Stimulated activated CD4-positive, alpha-beta T cell treated with anti-CD3 and anti-CD28 coated beads, Interleukin-1b, Interleukin-23, amount 100 ng/mL, for 1 hour (primary cell): ENCODE results near the gene TPGS2.
"Not testable (repeated sequence)": the region's sequence is repeated elsewhere in the genome, so short reads cannot be mapped to it uniquely, and the experiment has no call there.

ENCODE experiments used
- DNase-seq, 2 donors: peaks; one replicate each; pipeline ENCODE4 v3.0.0-alpha.2; 2020; ENCODE audit warnings: low read depth in 2 of 2

TPGS2 gene

GRCh38 chr18:36828630-36829361 lies at the start of gene TPGS2, which contains the start of gene KIAA1328:
TPGS2 (minus strand) TSS chr18:36829002; CDS start chr18:36828767, 235 bp downstream.
KIAA1328 (plus strand) TSS chr18:36829127; CDS start chr18:36829139, 12 bp downstream.
- DNase-seq: peak; percentile 61 to 65

- not testable (repeated sequence) for DNase-seq
Observed at GRCh38 chr18:36873826-36874225, 45.0 kb upstream of the TPGS2 start.

GRCh38 chr18:36872329-36872728 lies 43.5 kb upstream of the TPGS2 start:
- no peak for DNase-seq

- DNase-seq: no peak
Observed at GRCh38 chr18:36871801-36872200, 43.0 kb upstream of the TPGS2 start.

- DNase-seq: no peak
Observed at GRCh38 chr18:36867056-36867455, 38.3 kb upstream of the TPGS2 start.

GRCh38 chr18:36862182-36862581 lies 33.4 kb upstream of the TPGS2 start:
- no peak for DNase-seq

- DNase-seq: no peak
Observed at GRCh38 chr18:36856815-36857214, 28.0 kb upstream of the TPGS2 start.

GRCh38 chr18:36851202-36851590 lies 22.4 kb upstream of the TPGS2 start:
- DNase-seq: no peak

GRCh38 chr18:36850527-36851201 lies 21.9 kb upstream of the TPGS2 start:
- no peak for DNase-seq

GRCh38 chr18:36849288-36850006 lies 20.6 kb upstream of the TPGS2 start:
- no peak for DNase-seq

- DNase-seq: no peak
Observed at GRCh38 chr18:36848609-36849008, 19.8 kb upstream of the TPGS2 start.

GRCh38 chr18:36843784-36844183 lies 15.0 kb upstream of the TPGS2 start:
- DNase-seq: no peak

- DNase-seq: no peak
Observed at GRCh38 chr18:36843199-36843598, 14.4 kb upstream of the TPGS2 start.

GRCh38 chr18:36839835-36840234 lies 11.0 kb upstream of the TPGS2 start:
- no peak for DNase-seq

- DNase-seq: no peak
Observed at GRCh38 chr18:36835927-36836326, 7.1 kb upstream of the TPGS2 start.

- no peak for DNase-seq
Observed at GRCh38 chr18:36833120-36833519, 4.3 kb upstream of the TPGS2 start.

GRCh38 chr18:36831139-36831538 lies 2.3 kb upstream of the TPGS2 start:
- DNase-seq: no peak

GRCh38 chr18:36830158-36830495 lies 1.3 kb upstream of the TPGS2 start:
- DNase-seq: no peak

GRCh38 chr18:36829362-36830157 lies 758 bp upstream of the TPGS2 start:
- DNase-seq: no peak

- DNase-seq: no peak
Observed at GRCh38 chr18:36828157-36828629, 609 bp downstream of the TPGS2 start.

GRCh38 chr18:36826556-36826955 lies 2.2 kb downstream of the TPGS2 start:
- no peak for DNase-seq

- no peak for DNase-seq
Observed at GRCh38 chr18:36825526-36825925, 3.3 kb downstream of the TPGS2 start.
